ENCODE data around the gene DTNBP1.

DNA sequence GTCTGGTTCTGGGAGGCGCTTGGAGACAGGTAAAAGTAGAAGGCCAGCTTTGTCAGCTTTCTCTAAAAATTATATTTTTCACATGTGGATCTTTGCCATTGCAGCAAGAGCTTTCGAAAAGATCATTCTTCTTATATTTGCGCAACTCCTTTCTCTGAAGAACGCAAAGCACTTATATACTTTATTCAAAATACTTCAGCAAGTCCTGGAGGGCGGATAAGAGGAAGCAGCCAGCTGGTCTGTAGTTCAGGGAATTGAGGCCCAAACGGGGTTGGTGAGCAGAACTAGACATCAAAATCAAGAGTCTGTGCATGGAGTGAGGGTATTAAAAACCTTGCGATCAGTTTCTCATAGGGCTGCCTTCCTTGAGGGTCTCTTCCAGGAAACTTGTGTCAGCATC is 182.3 kb downstream of the DTNBP1 start:
- TF ChIP-seq, protein P1, sequence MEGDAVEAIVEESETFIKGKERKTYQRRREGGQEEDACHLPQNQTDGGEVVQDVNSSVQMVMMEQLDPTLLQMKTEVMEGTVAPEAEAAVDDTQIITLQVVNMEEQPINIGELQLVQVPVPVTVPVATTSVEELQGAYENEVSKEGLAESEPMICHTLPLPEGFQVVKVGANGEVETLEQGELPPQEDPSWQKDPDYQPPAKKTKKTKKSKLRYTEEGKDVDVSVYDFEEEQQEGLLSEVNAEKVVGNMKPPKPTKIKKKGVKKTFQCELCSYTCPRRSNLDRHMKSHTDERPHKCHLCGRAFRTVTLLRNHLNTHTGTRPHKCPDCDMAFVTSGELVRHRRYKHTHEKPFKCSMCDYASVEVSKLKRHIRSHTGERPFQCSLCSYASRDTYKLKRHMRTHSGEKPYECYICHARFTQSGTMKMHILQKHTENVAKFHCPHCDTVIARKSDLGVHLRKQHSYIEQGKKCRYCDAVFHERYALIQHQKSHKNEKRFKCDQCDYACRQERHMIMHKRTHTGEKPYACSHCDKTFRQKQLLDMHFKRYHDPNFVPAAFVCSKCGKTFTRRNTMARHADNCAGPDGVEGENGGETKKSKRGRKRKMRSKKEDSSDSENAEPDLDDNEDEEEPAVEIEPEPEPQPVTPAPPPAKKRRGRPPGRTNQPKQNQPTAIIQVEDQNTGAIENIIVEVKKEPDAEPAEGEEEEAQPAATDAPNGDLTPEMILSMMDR (IDR thresholded peaks at IDR 0.05) = no peak
- no peak for TF ChIP-seq POLR2A (IDR thresholded peaks at IDR 0.05)

Measured in Peyer's patch (tissue), 4 donors.